ENCODE measurements around the gene XCR1. TPM values are rescaled to one million over a fixed set of nuclear protein-coding genes. Genes with fewer than 3 reads are reported as not detected.

Gene XCR1
- total RNA-seq, 1 donor: not detected

- Histone ChIP-seq H3K27ac (ENCODE audit: low read depth, low read length) (no peak overlapping the region), H3K4me2 (ENCODE audit: insufficient read depth, low read length) (no peak overlapping the region), H3K9me3 (ENCODE audit: low read depth, low read length) (no peaks in the 10 kb centered on the region), H3K4me1 (ENCODE audit: insufficient read depth, low read length) (no peaks in the 10 kb centered on the region), H4K20me1 (ENCODE audit: insufficient read depth, low read length) (no peaks in the 10 kb centered on the region), H2AFZ (ENCODE audit: low read length) (no peak overlapping the region), H3K4me3 (ENCODE audit: insufficient read depth, low read length) (no peak overlapping the region), H3K79me2 (ENCODE audit: insufficient read depth, low read length) (no peaks in the 10 kb centered on the region), H3K36me3 (ENCODE audit: insufficient read depth, low read length) (no peaks in the 10 kb centered on the region), H3K27me3 (ENCODE audit: insufficient read depth, low read length) (peaks cover 48% of the 10 kb centered on the region)
- DNase-seq (ENCODE audit: insufficient read length, low spot score, missing footprints): no peak
- no peak for TF ChIP-seq CTCF (IDR thresholded peaks at IDR 0.05; ENCODE audit: extremely low read depth, low read depth, low read length)
Measured at GRCh38 chr3:46070595-46071093, 43.4 kb upstream of the XCR1 start.

- H3K27me3 ChIP-seq (ENCODE audit: insufficient read depth, low read length): peaks cover 59% of the 10 kb centered on the region
- H4K20me1 ChIP-seq (ENCODE audit: insufficient read depth, low read length): no peaks in the 10 kb centered on the region
- H3K9me3 ChIP-seq (ENCODE audit: low read depth, low read length): no peaks in the 10 kb centered on the region
- H3K36me3 ChIP-seq (ENCODE audit: insufficient read depth, low read length): no peaks in the 10 kb centered on the region
- no peak for TF ChIP-seq CTCF (IDR thresholded peaks at IDR 0.05; ENCODE audit: extremely low read depth, low read depth, low read length)
- no peak overlapping the region for H3K27ac ChIP-seq (ENCODE audit: low read depth, low read length)
- H3K4me2 ChIP-seq (ENCODE audit: insufficient read depth, low read length): no peak overlapping the region
- H2AFZ ChIP-seq (ENCODE audit: low read length): no peak overlapping the region
- no peak for DNase-seq (ENCODE audit: insufficient read length, low spot score, missing footprints)
- no peak overlapping the region for H3K4me3 ChIP-seq (ENCODE audit: insufficient read depth, low read length)
- H3K79me2 ChIP-seq (ENCODE audit: insufficient read depth, low read length): no peaks in the 10 kb centered on the region
- H3K4me1 ChIP-seq (ENCODE audit: insufficient read depth, low read length): no peaks in the 10 kb centered on the region
Measured at GRCh38 chr3:46068501-46068900, 41.2 kb upstream of the XCR1 start.

- no peak for TF ChIP-seq CTCF (IDR thresholded peaks at IDR 0.05; ENCODE audit: extremely low read depth, low read depth, low read length)
- H3K9me3 ChIP-seq (ENCODE audit: low read depth, low read length): no peaks in the 10 kb centered on the region
- H3K36me3 ChIP-seq (ENCODE audit: insufficient read depth, low read length): no peaks in the 10 kb centered on the region
- H4K20me1 ChIP-seq (ENCODE audit: insufficient read depth, low read length): no peaks in the 10 kb centered on the region
- H3K4me2 ChIP-seq (ENCODE audit: insufficient read depth, low read length): no peak overlapping the region
- H3K27ac ChIP-seq (ENCODE audit: low read depth, low read length): no peak overlapping the region
- no peak for DNase-seq (ENCODE audit: insufficient read length, low spot score, missing footprints)
- no peaks in the 10 kb centered on the region for H3K4me1 ChIP-seq (ENCODE audit: insufficient read depth, low read length)
- peaks cover 58% of the 10 kb centered on the region for H3K27me3 ChIP-seq (ENCODE audit: insufficient read depth, low read length)
- no peaks in the 10 kb centered on the region for H3K79me2 ChIP-seq (ENCODE audit: insufficient read depth, low read length)
- H2AFZ ChIP-seq (ENCODE audit: low read length): no peak overlapping the region
- H3K4me3 ChIP-seq (ENCODE audit: insufficient read depth, low read length): no peak overlapping the region
Measured at GRCh38 chr3:46067401-46067800, 40.1 kb upstream of the XCR1 start.

GRCh38 chr3:46065750-46066256, 38.5 kb upstream of the XCR1 start:
- no peak for DNase-seq (ENCODE audit: insufficient read length, low spot score, missing footprints)
- H3K4me1 ChIP-seq (ENCODE audit: insufficient read depth, low read length): peaks cover 4% of the 10 kb centered on the region
- H4K20me1 ChIP-seq (ENCODE audit: insufficient read depth, low read length): no peaks in the 10 kb centered on the region
- TF ChIP-seq CTCF (IDR thresholded peaks at IDR 0.05; ENCODE audit: extremely low read depth, low read depth, low read length): no peak
- H3K27ac ChIP-seq (ENCODE audit: low read depth, low read length): no peak overlapping the region
- H3K4me2 ChIP-seq (ENCODE audit: insufficient read depth, low read length): no peak overlapping the region
- no peaks in the 10 kb centered on the region for H3K36me3 ChIP-seq (ENCODE audit: insufficient read depth, low read length)
- H3K27me3 ChIP-seq (ENCODE audit: insufficient read depth, low read length): peaks cover 60% of the 10 kb centered on the region
- no peak overlapping the region for H2AFZ ChIP-seq (ENCODE audit: low read length)
- no peaks in the 10 kb centered on the region for H3K79me2 ChIP-seq (ENCODE audit: insufficient read depth, low read length)
- H3K9me3 ChIP-seq (ENCODE audit: low read depth, low read length): no peaks in the 10 kb centered on the region
- no peak overlapping the region for H3K4me3 ChIP-seq (ENCODE audit: insufficient read depth, low read length)
